ENCODE results near the gene RIN3.

DNA sequence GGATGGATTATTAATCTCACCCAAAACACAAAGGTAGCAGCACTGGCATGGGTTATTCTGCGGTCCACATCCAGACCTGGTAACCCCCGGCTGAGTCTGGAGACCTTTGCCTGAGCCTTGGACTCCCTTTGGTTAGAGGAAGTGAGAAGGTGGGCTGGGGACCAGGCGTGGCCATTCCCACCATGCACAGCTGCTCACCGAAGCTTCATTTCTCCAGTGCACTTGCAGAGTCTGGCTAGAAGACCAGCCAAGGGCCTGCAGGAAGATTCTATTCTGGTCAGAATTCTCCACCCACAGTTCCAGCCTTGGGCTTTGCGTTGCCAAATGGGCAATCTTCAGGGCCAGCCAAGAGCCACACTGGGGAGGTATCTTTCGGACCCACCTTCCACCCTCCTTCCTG lies 161.8 kb downstream of the RIN3 start:
- TF ChIP-seq, protein P1, sequence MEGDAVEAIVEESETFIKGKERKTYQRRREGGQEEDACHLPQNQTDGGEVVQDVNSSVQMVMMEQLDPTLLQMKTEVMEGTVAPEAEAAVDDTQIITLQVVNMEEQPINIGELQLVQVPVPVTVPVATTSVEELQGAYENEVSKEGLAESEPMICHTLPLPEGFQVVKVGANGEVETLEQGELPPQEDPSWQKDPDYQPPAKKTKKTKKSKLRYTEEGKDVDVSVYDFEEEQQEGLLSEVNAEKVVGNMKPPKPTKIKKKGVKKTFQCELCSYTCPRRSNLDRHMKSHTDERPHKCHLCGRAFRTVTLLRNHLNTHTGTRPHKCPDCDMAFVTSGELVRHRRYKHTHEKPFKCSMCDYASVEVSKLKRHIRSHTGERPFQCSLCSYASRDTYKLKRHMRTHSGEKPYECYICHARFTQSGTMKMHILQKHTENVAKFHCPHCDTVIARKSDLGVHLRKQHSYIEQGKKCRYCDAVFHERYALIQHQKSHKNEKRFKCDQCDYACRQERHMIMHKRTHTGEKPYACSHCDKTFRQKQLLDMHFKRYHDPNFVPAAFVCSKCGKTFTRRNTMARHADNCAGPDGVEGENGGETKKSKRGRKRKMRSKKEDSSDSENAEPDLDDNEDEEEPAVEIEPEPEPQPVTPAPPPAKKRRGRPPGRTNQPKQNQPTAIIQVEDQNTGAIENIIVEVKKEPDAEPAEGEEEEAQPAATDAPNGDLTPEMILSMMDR (IDR thresholded peaks at IDR 0.05) = no peak
- TF ChIP-seq SIN3A (IDR thresholded peaks at IDR 0.05; ENCODE audit: borderline replicate concordance, insufficient read depth, low read depth, low read length) = no peak
- TF ChIP-seq POLR2AphosphoS5 (IDR thresholded peaks at IDR 0.05; ENCODE audit: low read depth, low read length) = no peak
- TF ChIP-seq, protein P2, sequence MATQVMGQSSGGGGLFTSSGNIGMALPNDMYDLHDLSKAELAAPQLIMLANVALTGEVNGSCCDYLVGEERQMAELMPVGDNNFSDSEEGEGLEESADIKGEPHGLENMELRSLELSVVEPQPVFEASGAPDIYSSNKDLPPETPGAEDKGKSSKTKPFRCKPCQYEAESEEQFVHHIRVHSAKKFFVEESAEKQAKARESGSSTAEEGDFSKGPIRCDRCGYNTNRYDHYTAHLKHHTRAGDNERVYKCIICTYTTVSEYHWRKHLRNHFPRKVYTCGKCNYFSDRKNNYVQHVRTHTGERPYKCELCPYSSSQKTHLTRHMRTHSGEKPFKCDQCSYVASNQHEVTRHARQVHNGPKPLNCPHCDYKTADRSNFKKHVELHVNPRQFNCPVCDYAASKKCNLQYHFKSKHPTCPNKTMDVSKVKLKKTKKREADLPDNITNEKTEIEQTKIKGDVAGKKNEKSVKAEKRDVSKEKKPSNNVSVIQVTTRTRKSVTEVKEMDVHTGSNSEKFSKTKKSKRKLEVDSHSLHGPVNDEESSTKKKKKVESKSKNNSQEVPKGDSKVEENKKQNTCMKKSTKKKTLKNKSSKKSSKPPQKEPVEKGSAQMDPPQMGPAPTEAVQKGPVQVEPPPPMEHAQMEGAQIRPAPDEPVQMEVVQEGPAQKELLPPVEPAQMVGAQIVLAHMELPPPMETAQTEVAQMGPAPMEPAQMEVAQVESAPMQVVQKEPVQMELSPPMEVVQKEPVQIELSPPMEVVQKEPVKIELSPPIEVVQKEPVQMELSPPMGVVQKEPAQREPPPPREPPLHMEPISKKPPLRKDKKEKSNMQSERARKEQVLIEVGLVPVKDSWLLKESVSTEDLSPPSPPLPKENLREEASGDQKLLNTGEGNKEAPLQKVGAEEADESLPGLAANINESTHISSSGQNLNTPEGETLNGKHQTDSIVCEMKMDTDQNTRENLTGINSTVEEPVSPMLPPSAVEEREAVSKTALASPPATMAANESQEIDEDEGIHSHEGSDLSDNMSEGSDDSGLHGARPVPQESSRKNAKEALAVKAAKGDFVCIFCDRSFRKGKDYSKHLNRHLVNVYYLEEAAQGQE (IDR thresholded peaks at IDR 0.05; ENCODE audit: insufficient read depth in 1 of 2, low read depth in 2 of 2, low read length in 1 of 2) = no peak

All from Panc1 (cell line).